HG03135 (cell line): ENCODE results near the gene TTC3.

ENCODE experiments used
- ATAC-seq: cut with Tn5 transposase; IDR thresholded peaks from one replicate; pipeline ENCODE4 v1.9.1; 2021; ENCODE audit warnings: mild to moderate bottlenecking, moderate library complexity; ENCODE audit not compliant: unreplicated experiment

TTC3 gene

GRCh38 chr21:37241426-37241825 lies 168.4 kb downstream of the TTC3 start:
- ATAC-seq, result no peak

- ATAC-seq, result no peak
These were observed 170.9 kb downstream of the TTC3 start for GRCh38 chr21:37243961-37244360.

GRCh38 chr21:37244501-37245095 lies 171.5 kb downstream of the TTC3 start:
- no peak for ATAC-seq

GRCh38 chr21:37245151-37245550 lies 172.1 kb downstream of the TTC3 start:
- ATAC-seq, result no peak

- ATAC-seq, result no peak
These were observed 175.2 kb downstream of the TTC3 start for GRCh38 chr21:37248298-37248697.

- ATAC-seq, result no peak
These were observed 176.3 kb downstream of the TTC3 start for GRCh38 chr21:37249112-37249904.

- no peak for ATAC-seq
These were observed 178.2 kb downstream of the TTC3 start for GRCh38 chr21:37251294-37251634.
